CD4-positive, alpha-beta T cell (primary cell): ENCODE results near the gene GSTM1. TPM values are rescaled to one million over a fixed set of nuclear protein-coding genes. Genes with fewer than 3 reads are reported as not detected.

Experiments used
- ATAC-seq: fragments of 200-7000 bp; cut with Tn5 transposase; one replicate; pipeline ENCODE4 v1.10.0; 2022; ENCODE audit warnings: mild to moderate bottlenecking; ENCODE audit not compliant: poor library complexity
- CTCF ChIA-PET: fragments of 350-600 bp; sonication (Branson Sonifier 250); formaldehyde crosslinking; loops from one replicate; lab custom pipeline; 2021; ENCODE audit warnings: antibody characterized with exemption, inconsistent platforms; lab: Charles Lee
- POLR2A ChIA-PET: fragments of 350-600 bp; sonication (Branson Sonifier 250); formaldehyde crosslinking; loops from one replicate; lab custom pipeline; 2021; ENCODE audit warnings: antibody characterized with exemption, inconsistent platforms; lab: Charles Lee
- DNase-seq, 14 experiments: peaks; one replicate each; pipeline ENCODE4 v3.0.0-alpha.2; 2013 to 2020; ENCODE audit warnings: mixed read lengths in 2 of 14
- H3K27ac ChIP-seq, 2 donors: one replicate each; pipeline versions ENCODE4 v1.5.1 to v1.7.0; 2013; ENCODE audit warnings: low read length in 2 of 2, low read depth in 1 of 2, mild to moderate bottlenecking in 1 of 2
- H3K27me3 ChIP-seq, 2 experiments: 1 replicate in 1 of 2; 2 replicates in 1 of 2; pipeline versions ENCODE4 v1.6.1 to v1.7.0; 2013; ENCODE audit warnings: low read length in 2 of 2, control low read depth in 1 of 2, mild to moderate bottlenecking in 1 of 2, moderate library complexity in 1 of 2; ENCODE audit not compliant: insufficient read depth in 2 of 2, control insufficient read depth in 1 of 2
- H3K36me3 ChIP-seq: one replicate; pipeline ENCODE4 v1.6.1; 2013; ENCODE audit warnings: low read length, control low read depth; ENCODE audit not compliant: insufficient read depth
- H3K4me1 ChIP-seq: one replicate; pipeline ENCODE4 v1.6.1; 2013; ENCODE audit warnings: low read length, control low read depth; ENCODE audit not compliant: insufficient read depth
- H3K4me3 ChIP-seq: one replicate; pipeline ENCODE4 v1.5.1; 2013; ENCODE audit warnings: mild to moderate bottlenecking, low read length, moderate library complexity
- H3K9me3 ChIP-seq, 2 experiments: 1 replicate in 1 of 2; 2 replicates in 1 of 2; pipeline versions ENCODE4 v1.6.1 to v1.7.0; 2013; ENCODE audit warnings: low read length in 2 of 2, mild to moderate bottlenecking in 2 of 2, control low read depth in 1 of 2, moderate library complexity in 1 of 2; ENCODE audit not compliant: control insufficient read depth in 1 of 2, insufficient read depth in 1 of 2
- H3K27ac Mint-ChIP-seq: one replicate; pipeline ENCODE4 v1.8.0; 2020; ENCODE audit warnings: mixed read lengths
- H3K27me3 Mint-ChIP-seq: one replicate; pipeline ENCODE4 v1.8.0; 2021; ENCODE audit warnings: mixed read lengths
- H3K36me3 Mint-ChIP-seq: one replicate; pipeline ENCODE4 v1.8.0; 2021; ENCODE audit warnings: low read depth, mixed read lengths
- H3K4me1 Mint-ChIP-seq: one replicate; pipeline ENCODE4 v1.8.0; 2021; ENCODE audit warnings: low read depth, mixed read lengths
- H3K4me3 Mint-ChIP-seq: one replicate; pipeline ENCODE4 v1.8.0; 2020; ENCODE audit warnings: mild to moderate bottlenecking, mixed read lengths
- H3K9me3 Mint-ChIP-seq: one replicate; pipeline ENCODE4 v1.8.0; 2020; ENCODE audit warnings: mixed read lengths
- CTCF ChIP-seq: fragments of 200-600 bp; IDR thresholded peaks from one replicate; pipeline ENCODE4 v1.8.0; 2022; ENCODE audit warnings: antibody characterized with exemption, mild to moderate bottlenecking
- intact Hi-C, 2 experiments: fragments of 100-400 bp; cut with DNase I in 1 of 2; cut with micrococcal nuclease in 1 of 2; formaldehyde crosslinking; loops; one replicate each; pipeline versions ENCODE4 v1.15.1 to v1.9.0; 2023 to 2025; cut with DNase I, micrococcal nuclease
- total RNA-seq, 174 experiments: library from RNA in 2 of 174; stranded (reverse) in 2 of 174; gene quantifications; one replicate each; pipeline ENCODE4 v1.2.3 and lab custom pipeline; 2021 to 2026

The GSTM1 gene
- total RNA-seq, 2 experiments from 2014 or later, result 31.9 to 36.2 TPM

- DNase-seq (no peak), ATAC-seq (no peak)
- no peaks in the 10 kb centered on the region for H3K4me1 ChIP-seq
- no peak overlapping the region for H3K27ac ChIP-seq
- Mint-ChIP-seq H3K4me3 (no peak overlapping the region), H3K4me1 (no peaks in the 10 kb centered on the region), H3K9me3 (no peaks in the 10 kb centered on the region), H3K27me3 (peaks cover 4% of the 10 kb centered on the region), H3K27ac (no peak overlapping the region), H3K36me3 (no peaks in the 10 kb centered on the region)
- no peak overlapping the region for H3K4me3 ChIP-seq
- POLR2A ChIA-PET, result no interaction called here
- H3K36me3 ChIP-seq, result no peaks in the 10 kb centered on the region
- intact Hi-C loops, result no loop called here
- CTCF ChIA-PET, result no interaction called here
- H3K9me3 ChIP-seq, result no peaks in the 10 kb centered on the region
- H3K27me3 ChIP-seq, result peaks cover 0 to 1% of the 10 kb centered on the region in 2 experiments
- TF ChIP-seq CTCF, result no peak
Observed at GRCh38 chr1:109721971-109722370, 34.4 kb downstream of the GSTM1 start.

GRCh38 chr1:109722908-109723691 is 35.5 kb downstream of the GSTM1 start:
- intact Hi-C loops, result no loop called here
- ChIA-PET POLR2A (no interaction called here), CTCF (no interaction called here)
- H3K27ac ChIP-seq, result no peak overlapping the region
- no peaks in the 10 kb centered on the region for H3K9me3 ChIP-seq
- no peak overlapping the region for H3K27ac Mint-ChIP-seq
- H3K4me1 ChIP-seq, result no peaks in the 10 kb centered on the region
- H3K4me3 Mint-ChIP-seq, result no peak overlapping the region
- no peak for TF ChIP-seq CTCF
- no peak overlapping the region for H3K4me3 ChIP-seq
- H3K4me1 Mint-ChIP-seq, result no peaks in the 10 kb centered on the region
- DNase-seq (no peak), ATAC-seq (no peak)
- peaks cover 0 to 3% of the 10 kb centered on the region in 2 experiments for H3K27me3 ChIP-seq
- H3K9me3 Mint-ChIP-seq, result no peaks in the 10 kb centered on the region
- H3K36me3 ChIP-seq, result no peaks in the 10 kb centered on the region
- no peaks in the 10 kb centered on the region for H3K27me3 Mint-ChIP-seq
- no peaks in the 10 kb centered on the region for H3K36me3 Mint-ChIP-seq

GRCh38 chr1:109724933-109725332 is 37.3 kb downstream of the GSTM1 start:
- Histone ChIP-seq H3K27me3 (peaks cover 0 to 3% of the 10 kb centered on the region in 2 experiments), H3K27ac (no peak overlapping the region), H3K36me3 (no peaks in the 10 kb centered on the region), H3K4me3 (no peak overlapping the region), H3K4me1 (no peaks in the 10 kb centered on the region), H3K9me3 (no peaks in the 10 kb centered on the region)
- Mint-ChIP-seq H3K9me3 (no peaks in the 10 kb centered on the region), H3K27ac (no peak overlapping the region), H3K4me1 (no peaks in the 10 kb centered on the region), H3K27me3 (no peaks in the 10 kb centered on the region), H3K4me3 (no peak overlapping the region), H3K36me3 (no peaks in the 10 kb centered on the region)
- TF ChIP-seq CTCF, result no peak
- no peak for DNase-seq
- ChIA-PET POLR2A (no interaction called here), CTCF (no interaction called here)
- intact Hi-C loops, result no loop called here
- no peak for ATAC-seq
